GM18867 (cell line): ENCODE measurements around the gene KRTAP10-2.
"Not testable (repeated sequence)": the region's sequence is repeated elsewhere in the genome, so short reads cannot be mapped to it uniquely, and the experiment has no call there.

ENCODE experiments used
- ATAC-seq: cut with Tn5 transposase; IDR thresholded peaks from one replicate; pipeline ENCODE4 v1.9.1; 2021; ENCODE audit warnings: mild to moderate bottlenecking, moderate library complexity; ENCODE audit not compliant: unreplicated experiment

Gene KRTAP10-2

DNA sequence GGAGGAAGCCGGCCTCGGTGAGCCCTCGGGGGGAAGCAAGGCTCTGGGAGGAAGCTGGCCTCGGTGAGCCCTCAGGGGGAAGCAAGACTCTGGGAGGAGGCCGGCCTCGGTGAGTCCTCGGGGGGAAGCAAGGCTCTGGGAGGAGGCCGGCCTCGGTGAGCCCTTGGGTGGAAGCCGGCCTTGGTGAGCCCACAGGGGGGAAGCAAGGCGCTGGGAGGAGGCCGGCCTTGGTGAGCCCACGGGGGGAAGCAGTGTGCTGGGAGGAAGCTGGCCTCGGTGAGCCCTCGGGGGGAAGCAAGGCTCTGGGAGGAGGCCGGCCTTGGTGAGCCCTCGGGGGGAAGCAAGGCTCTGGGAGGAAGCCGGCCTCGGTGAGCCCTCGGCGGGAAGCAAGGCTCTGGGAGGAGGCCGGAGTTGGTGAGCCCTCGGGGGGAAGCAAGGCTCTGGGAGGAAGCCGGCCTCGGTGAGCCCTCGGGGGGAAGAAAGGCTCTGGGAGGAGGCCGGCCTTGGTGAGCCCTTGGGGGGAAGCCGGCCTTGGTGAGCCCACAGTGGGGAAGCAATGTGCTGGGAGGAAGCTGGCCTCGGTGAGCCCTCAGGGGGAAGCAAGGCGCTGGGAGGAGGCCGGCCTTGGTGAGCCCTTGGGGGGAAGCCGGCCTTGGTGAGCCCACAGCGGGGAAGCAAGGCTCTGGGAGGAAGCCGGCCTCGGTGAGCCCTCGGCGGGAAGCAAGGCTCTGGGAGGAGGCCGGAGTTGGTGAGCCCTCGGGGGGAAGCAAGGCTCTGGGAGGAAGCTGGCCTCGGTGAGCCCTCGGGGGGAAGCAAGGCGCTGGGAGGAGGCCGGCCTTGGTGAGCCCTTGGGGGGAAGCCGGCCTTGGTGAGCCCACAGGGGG is 48.1 kb downstream of the KRTAP10-2 start:
- not testable (repeated sequence) for ATAC-seq

DNA sequence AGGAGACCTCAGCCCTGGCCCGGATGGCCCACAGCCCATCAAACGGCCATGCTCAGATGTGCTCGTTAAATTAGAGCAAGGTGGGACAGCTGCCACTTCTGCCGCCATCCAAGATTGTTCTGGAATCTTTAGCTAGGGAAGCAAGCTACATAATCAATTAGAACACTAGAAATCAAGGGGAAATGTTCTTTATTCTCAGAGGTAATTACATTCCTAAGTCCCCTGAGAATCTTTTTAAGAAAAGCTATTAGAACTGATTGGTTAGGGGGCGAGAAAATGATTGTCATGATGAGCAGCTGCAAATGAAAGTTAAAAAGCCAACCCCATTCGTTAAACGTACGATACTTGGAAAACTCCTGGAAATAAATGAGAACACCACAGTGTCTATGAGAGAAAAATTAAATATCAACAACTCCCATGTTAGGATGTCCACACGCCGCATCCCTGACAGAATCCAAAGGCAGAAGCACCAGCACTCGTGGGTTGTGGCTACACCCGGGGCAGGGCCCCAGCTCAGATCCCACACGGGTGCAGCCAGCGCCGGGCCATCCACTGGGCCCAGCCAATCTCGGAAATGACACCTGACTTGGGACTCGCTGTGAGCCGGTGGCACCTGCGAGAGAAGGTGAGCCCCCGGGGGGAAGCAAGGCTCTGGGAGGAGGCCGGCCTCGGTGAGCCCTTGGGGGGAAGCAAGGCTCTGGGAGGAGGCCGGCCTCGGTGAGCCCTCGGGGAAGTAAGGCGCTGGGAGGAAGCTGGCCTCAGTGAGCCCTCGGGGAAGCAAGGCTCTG is 48.9 kb downstream of the KRTAP10-2 start:
- ATAC-seq: no peak
